Measurements from ENCODE around the gene TMEM150C. TPM values are rescaled to one million over a fixed set of nuclear protein-coding genes. Genes with fewer than 3 reads are reported as not detected.

Gene TMEM150C
- not detected in 2 replicates for total RNA-seq

GRCh38 chr4:82561786-82562563 lies at the start of gene TMEM150C:
TSS of gene TMEM150C (minus strand) at chr4:82561988. CDS start at chr4:82504657, 57,331 bp downstream.
- H3K36me3 Mint-ChIP-seq (ENCODE audit: low read depth) = no peaks in the 10 kb centered on the region
- H3K27ac Mint-ChIP-seq = peak within 1 kb of the TSS; percentile 13
- peaks cover 64% of the 10 kb centered on the region for H3K27me3 Mint-ChIP-seq (ENCODE audit: insufficient read depth)
- peak within 1 kb of the TSS; percentile 77 for H3K4me3 Mint-ChIP-seq
- H3K9me3 Mint-ChIP-seq = no peaks in the 10 kb centered on the region
- peaks cover 6% of the 10 kb centered on the region for H3K4me1 Mint-ChIP-seq (ENCODE audit: low read depth)
- DNase-seq (ENCODE audit: low spot score) = no peak
- intact Hi-C loops (cut with micrococcal nuclease) = no loop called here

GRCh38 chr4:82611527-82611926 lies 49.7 kb upstream of the TMEM150C start:
- intact Hi-C loops (cut with micrococcal nuclease) = no loop called here
- no peaks in the 10 kb centered on the region for H3K36me3 Mint-ChIP-seq (ENCODE audit: low read depth)
- no peaks in the 10 kb centered on the region for H3K9me3 Mint-ChIP-seq
- no peak overlapping the region for H3K4me3 Mint-ChIP-seq
- H3K27ac Mint-ChIP-seq = no peak overlapping the region
- no peak for DNase-seq (ENCODE audit: low spot score)
- H3K4me1 Mint-ChIP-seq (ENCODE audit: low read depth) = no peaks in the 10 kb centered on the region
- peaks cover 4% of the 10 kb centered on the region for H3K27me3 Mint-ChIP-seq (ENCODE audit: insufficient read depth)

GRCh38 chr4:82610041-82610440 lies 48.3 kb upstream of the TMEM150C start:
- Mint-ChIP-seq H3K27ac (no peak overlapping the region), H3K36me3 (ENCODE audit: low read depth) (no peaks in the 10 kb centered on the region), H3K4me1 (ENCODE audit: low read depth) (no peaks in the 10 kb centered on the region), H3K4me3 (no peak overlapping the region), H3K9me3 (no peaks in the 10 kb centered on the region), H3K27me3 (ENCODE audit: insufficient read depth) (peaks cover 6% of the 10 kb centered on the region)
- intact Hi-C loops (cut with micrococcal nuclease) = no loop called here
- DNase-seq (ENCODE audit: low spot score) = no peak

GRCh38 chr4:82606622-82607021 lies 44.8 kb upstream of the TMEM150C start:
- no peak overlapping the region for H3K4me3 Mint-ChIP-seq
- DNase-seq (ENCODE audit: low spot score) = no peak
- no peaks in the 10 kb centered on the region for H3K36me3 Mint-ChIP-seq (ENCODE audit: low read depth)
- intact Hi-C loops (cut with micrococcal nuclease) = no loop called here
- peaks cover 12% of the 10 kb centered on the region for H3K27me3 Mint-ChIP-seq (ENCODE audit: insufficient read depth)
- H3K9me3 Mint-ChIP-seq = no peaks in the 10 kb centered on the region
- H3K27ac Mint-ChIP-seq = no peak overlapping the region
- H3K4me1 Mint-ChIP-seq (ENCODE audit: low read depth) = no peaks in the 10 kb centered on the region

GRCh38 chr4:82604522-82604921 lies 42.7 kb upstream of the TMEM150C start:
- no peaks in the 10 kb centered on the region for H3K9me3 Mint-ChIP-seq
- intact Hi-C loops (cut with micrococcal nuclease) = no loop called here
- H3K4me1 Mint-ChIP-seq (ENCODE audit: low read depth) = no peaks in the 10 kb centered on the region
- peaks cover 12% of the 10 kb centered on the region for H3K27me3 Mint-ChIP-seq (ENCODE audit: insufficient read depth)
- no peak for DNase-seq (ENCODE audit: low spot score)
- H3K4me3 Mint-ChIP-seq = no peak overlapping the region
- no peaks in the 10 kb centered on the region for H3K36me3 Mint-ChIP-seq (ENCODE audit: low read depth)
- H3K27ac Mint-ChIP-seq = no peak overlapping the region

GRCh38 chr4:82601242-82602015 lies 39.6 kb upstream of the TMEM150C start:
- intact Hi-C loops (cut with micrococcal nuclease) = no loop called here

GRCh38 chr4:82599336-82599735 lies 37.5 kb upstream of the TMEM150C start:
- Mint-ChIP-seq H3K4me1 (ENCODE audit: low read depth) (no peaks in the 10 kb centered on the region), H3K27me3 (ENCODE audit: insufficient read depth) (peaks cover 10% of the 10 kb centered on the region), H3K36me3 (ENCODE audit: low read depth) (no peaks in the 10 kb centered on the region), H3K9me3 (no peaks in the 10 kb centered on the region), H3K4me3 (no peak overlapping the region), H3K27ac (no peak overlapping the region)
- DNase-seq (ENCODE audit: low spot score) = no peak
- intact Hi-C loops (cut with micrococcal nuclease) = no loop called here

More at GRCh38 chr4:82601242-82602015, 39.6 kb upstream of the TMEM150C start:
- no peaks in the 10 kb centered on the region for H3K9me3 Mint-ChIP-seq
- DNase-seq (ENCODE audit: low spot score) = no peak
- H3K27ac Mint-ChIP-seq = no peak overlapping the region
- H3K4me1 Mint-ChIP-seq (ENCODE audit: low read depth) = no peaks in the 10 kb centered on the region
- peaks cover 12% of the 10 kb centered on the region for H3K27me3 Mint-ChIP-seq (ENCODE audit: insufficient read depth)
- H3K4me3 Mint-ChIP-seq = no peak overlapping the region
- no peaks in the 10 kb centered on the region for H3K36me3 Mint-ChIP-seq (ENCODE audit: low read depth)

- H3K27me3 Mint-ChIP-seq (ENCODE audit: insufficient read depth) = peaks cover 7% of the 10 kb centered on the region
- H3K27ac Mint-ChIP-seq = no peak overlapping the region
- intact Hi-C loops (cut with micrococcal nuclease) = no loop called here
- H3K4me1 Mint-ChIP-seq (ENCODE audit: low read depth) = no peaks in the 10 kb centered on the region
- no peak for DNase-seq (ENCODE audit: low spot score)
- no peaks in the 10 kb centered on the region for H3K9me3 Mint-ChIP-seq
- H3K4me3 Mint-ChIP-seq = no peak overlapping the region
- no peaks in the 10 kb centered on the region for H3K36me3 Mint-ChIP-seq (ENCODE audit: low read depth)
These were observed 32.7 kb upstream of the TMEM150C start for GRCh38 chr4:82594456-82594855.

- H3K4me3 Mint-ChIP-seq = no peak overlapping the region
- H3K9me3 Mint-ChIP-seq = no peaks in the 10 kb centered on the region
- no peaks in the 10 kb centered on the region for H3K4me1 Mint-ChIP-seq (ENCODE audit: low read depth)
- H3K36me3 Mint-ChIP-seq (ENCODE audit: low read depth) = no peaks in the 10 kb centered on the region
- no peak overlapping the region for H3K27ac Mint-ChIP-seq
- peaks cover 8% of the 10 kb centered on the region for H3K27me3 Mint-ChIP-seq (ENCODE audit: insufficient read depth)
- DNase-seq (ENCODE audit: low spot score) = no peak
- intact Hi-C loops (cut with micrococcal nuclease) = no loop called here
These were observed 31.6 kb upstream of the TMEM150C start for GRCh38 chr4:82593411-82593810.

- Mint-ChIP-seq H3K27me3 (ENCODE audit: insufficient read depth) (peaks cover 10% of the 10 kb centered on the region), H3K4me3 (no peak overlapping the region), H3K9me3 (no peaks in the 10 kb centered on the region), H3K4me1 (ENCODE audit: low read depth) (no peaks in the 10 kb centered on the region), H3K27ac (no peak overlapping the region), H3K36me3 (ENCODE audit: low read depth) (no peaks in the 10 kb centered on the region)
- intact Hi-C loops (cut with micrococcal nuclease) = no loop called here
- DNase-seq (ENCODE audit: low spot score) = no peak
These were observed 30.9 kb upstream of the TMEM150C start for GRCh38 chr4:82592639-82593038.

GRCh38 chr4:82591592-82591991 lies 29.8 kb upstream of the TMEM150C start:
- Mint-ChIP-seq H3K27me3 (ENCODE audit: insufficient read depth) (peaks cover 10% of the 10 kb centered on the region), H3K36me3 (ENCODE audit: low read depth) (no peaks in the 10 kb centered on the region), H3K27ac (no peak overlapping the region), H3K9me3 (no peaks in the 10 kb centered on the region), H3K4me1 (ENCODE audit: low read depth) (no peaks in the 10 kb centered on the region), H3K4me3 (no peak overlapping the region)
- intact Hi-C loops (cut with micrococcal nuclease) = no loop called here
- DNase-seq (ENCODE audit: low spot score) = no peak

- no peak for DNase-seq (ENCODE audit: low spot score)
- Mint-ChIP-seq H3K4me1 (ENCODE audit: low read depth) (no peaks in the 10 kb centered on the region), H3K27me3 (ENCODE audit: insufficient read depth) (peaks cover 10% of the 10 kb centered on the region), H3K9me3 (no peaks in the 10 kb centered on the region), H3K4me3 (no peak overlapping the region), H3K27ac (no peak overlapping the region), H3K36me3 (ENCODE audit: low read depth) (no peaks in the 10 kb centered on the region)
- intact Hi-C loops (cut with micrococcal nuclease) = no loop called here
These were observed 28.0 kb upstream of the TMEM150C start for GRCh38 chr4:82589756-82590155.

- Mint-ChIP-seq H3K27ac (no peak overlapping the region), H3K4me1 (ENCODE audit: low read depth) (no peaks in the 10 kb centered on the region), H3K9me3 (no peaks in the 10 kb centered on the region), H3K4me3 (no peak overlapping the region), H3K27me3 (ENCODE audit: insufficient read depth) (peaks cover 10% of the 10 kb centered on the region), H3K36me3 (ENCODE audit: low read depth) (no peaks in the 10 kb centered on the region)
- intact Hi-C loops (cut with micrococcal nuclease) = no loop called here
- DNase-seq (ENCODE audit: low spot score) = no peak
These were observed 27.0 kb upstream of the TMEM150C start for GRCh38 chr4:82588771-82589270.
